ENCODE results near the gene AP4E1.

Gene AP4E1

GRCh38 chr15:51048308-51048707 is 139.8 kb downstream of the AP4E1 start:
- no peak overlapping the region for H3K4me2 ChIP-seq (ENCODE audit: low read depth, low read length)
- no peak overlapping the region for H2AFZ ChIP-seq (ENCODE audit: low read length)
- H3K79me2 ChIP-seq (ENCODE audit: low read length), result no peaks in the 10 kb centered on the region
- no peaks in the 10 kb centered on the region for H4K20me1 ChIP-seq (ENCODE audit: insufficient read depth, low read length)
- H3K9me2 ChIP-seq (replicated peaks; ENCODE audit: insufficient read depth, low read length), result no peaks in the 10 kb centered on the region
- H3K27me3 ChIP-seq (replicated peaks; ENCODE audit: insufficient read depth, low read length), result no peaks in the 10 kb centered on the region
- H3K36me3 ChIP-seq (replicated peaks; ENCODE audit: insufficient read depth, low read length), result no peaks in the 10 kb centered on the region
- no peaks in the 10 kb centered on the region for H3K4me1 ChIP-seq (ENCODE audit: low read length)
- H3F3A ChIP-seq (ENCODE audit: insufficient read depth, low read length), result no peaks in the 10 kb centered on the region
- H3K9ac ChIP-seq (ENCODE audit: low read length), result no peak overlapping the region
- H3K4me3 ChIP-seq (ENCODE audit: low read length), result no peak overlapping the region
- H3K9me3 ChIP-seq (replicated peaks; ENCODE audit: insufficient read depth, low read length), result no peaks in the 10 kb centered on the region
- no peak for DNase-seq
- no peak for TF ChIP-seq EZH2phosphoT487 (IDR thresholded peaks at IDR 0.05; ENCODE audit: low read length)
- no peak for TF ChIP-seq EZH2 (optimal IDR thresholded peaks at IDR 0.05; ENCODE audit: low read depth, low read length)
- TF ChIP-seq, protein P1, sequence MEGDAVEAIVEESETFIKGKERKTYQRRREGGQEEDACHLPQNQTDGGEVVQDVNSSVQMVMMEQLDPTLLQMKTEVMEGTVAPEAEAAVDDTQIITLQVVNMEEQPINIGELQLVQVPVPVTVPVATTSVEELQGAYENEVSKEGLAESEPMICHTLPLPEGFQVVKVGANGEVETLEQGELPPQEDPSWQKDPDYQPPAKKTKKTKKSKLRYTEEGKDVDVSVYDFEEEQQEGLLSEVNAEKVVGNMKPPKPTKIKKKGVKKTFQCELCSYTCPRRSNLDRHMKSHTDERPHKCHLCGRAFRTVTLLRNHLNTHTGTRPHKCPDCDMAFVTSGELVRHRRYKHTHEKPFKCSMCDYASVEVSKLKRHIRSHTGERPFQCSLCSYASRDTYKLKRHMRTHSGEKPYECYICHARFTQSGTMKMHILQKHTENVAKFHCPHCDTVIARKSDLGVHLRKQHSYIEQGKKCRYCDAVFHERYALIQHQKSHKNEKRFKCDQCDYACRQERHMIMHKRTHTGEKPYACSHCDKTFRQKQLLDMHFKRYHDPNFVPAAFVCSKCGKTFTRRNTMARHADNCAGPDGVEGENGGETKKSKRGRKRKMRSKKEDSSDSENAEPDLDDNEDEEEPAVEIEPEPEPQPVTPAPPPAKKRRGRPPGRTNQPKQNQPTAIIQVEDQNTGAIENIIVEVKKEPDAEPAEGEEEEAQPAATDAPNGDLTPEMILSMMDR (IDR thresholded peaks at IDR 0.05; ENCODE audit: low read length), result no peak
- no peak overlapping the region for H3K27ac ChIP-seq (ENCODE audit: low read length)

DNA sequence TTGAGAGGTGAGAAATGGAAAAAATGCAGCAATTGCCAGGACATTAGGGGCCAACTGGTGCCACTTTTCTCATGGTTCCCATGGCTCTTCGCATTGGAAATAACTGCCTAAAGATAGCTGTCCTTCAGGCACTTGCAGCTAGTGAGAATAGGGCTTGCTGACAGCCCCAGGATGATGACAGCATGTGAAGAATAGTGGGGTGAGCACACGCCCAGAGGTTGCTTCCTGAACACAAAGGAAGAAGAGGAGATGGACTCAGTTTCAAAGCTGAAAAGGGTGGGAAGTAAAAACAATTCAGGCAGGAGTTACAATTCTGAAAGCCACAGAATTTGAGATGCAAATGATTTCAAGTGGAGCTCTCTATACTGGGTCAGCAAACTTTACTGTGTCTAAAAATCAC is 140.6 kb downstream of the AP4E1 start:
- Histone ChIP-seq H3K4me1 (ENCODE audit: low read length) (no peaks in the 10 kb centered on the region), H3K9me2 (replicated peaks; ENCODE audit: insufficient read depth, low read length) (no peaks in the 10 kb centered on the region), H3F3A (ENCODE audit: insufficient read depth, low read length) (no peaks in the 10 kb centered on the region), H3K4me2 (ENCODE audit: low read depth, low read length) (no peak overlapping the region), H3K27me3 (replicated peaks; ENCODE audit: insufficient read depth, low read length) (no peaks in the 10 kb centered on the region), H3K36me3 (replicated peaks; ENCODE audit: insufficient read depth, low read length) (no peaks in the 10 kb centered on the region), H3K79me2 (ENCODE audit: low read length) (no peaks in the 10 kb centered on the region), H3K9me3 (replicated peaks; ENCODE audit: insufficient read depth, low read length) (no peaks in the 10 kb centered on the region), H4K20me1 (ENCODE audit: insufficient read depth, low read length) (no peaks in the 10 kb centered on the region), H2AFZ (ENCODE audit: low read length) (no peak overlapping the region), H3K9ac (ENCODE audit: low read length) (no peak overlapping the region), H3K27ac (ENCODE audit: low read length) (no peak overlapping the region), H3K4me3 (ENCODE audit: low read length) (no peak overlapping the region)
- TF ChIP-seq, protein P1 (IDR thresholded peaks at IDR 0.05; ENCODE audit: low read length), result no peak
- no peak for TF ChIP-seq EZH2 (optimal IDR thresholded peaks at IDR 0.05; ENCODE audit: low read depth, low read length)
- no peak for DNase-seq

DNA sequence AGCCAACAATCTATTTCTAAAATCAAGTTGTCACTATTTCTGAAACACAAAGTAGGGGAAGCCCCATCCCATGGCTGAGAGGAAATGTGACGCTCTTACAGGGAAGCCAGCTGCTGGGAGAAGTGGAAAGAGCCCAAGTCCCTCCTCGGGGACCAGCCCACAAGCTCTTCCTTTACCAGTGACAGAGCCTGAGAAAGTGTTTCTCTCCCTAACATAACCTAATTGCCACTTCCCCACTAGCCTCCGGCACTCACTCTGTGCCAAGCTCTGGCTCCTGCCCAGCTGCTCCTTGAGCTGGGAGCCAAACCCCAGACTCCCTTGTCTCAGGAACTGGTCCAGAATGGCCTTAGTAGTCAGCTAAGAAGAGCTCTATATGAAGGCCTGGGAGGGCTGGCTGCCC is 143.3 kb downstream of the AP4E1 start:
- Histone ChIP-seq H2AFZ (ENCODE audit: low read length) (no peak overlapping the region), H3K79me2 (ENCODE audit: low read length) (no peaks in the 10 kb centered on the region), H4K20me1 (ENCODE audit: insufficient read depth, low read length) (no peaks in the 10 kb centered on the region), H3K36me3 (replicated peaks; ENCODE audit: insufficient read depth, low read length) (no peaks in the 10 kb centered on the region), H3K27me3 (replicated peaks; ENCODE audit: insufficient read depth, low read length) (no peaks in the 10 kb centered on the region), H3K4me1 (ENCODE audit: low read length) (no peaks in the 10 kb centered on the region), H3F3A (ENCODE audit: insufficient read depth, low read length) (no peaks in the 10 kb centered on the region), H3K9me2 (replicated peaks; ENCODE audit: insufficient read depth, low read length) (no peaks in the 10 kb centered on the region), H3K27ac (ENCODE audit: low read length) (no peak overlapping the region), H3K4me3 (ENCODE audit: low read length) (no peak overlapping the region), H3K9me3 (replicated peaks; ENCODE audit: insufficient read depth, low read length) (no peaks in the 10 kb centered on the region), H3K4me2 (ENCODE audit: low read depth, low read length) (no peak overlapping the region), H3K9ac (ENCODE audit: low read length) (no peak overlapping the region)
- no peak for DNase-seq
- no peak for TF ChIP-seq EZH2phosphoT487 (IDR thresholded peaks at IDR 0.05; ENCODE audit: low read length)
- TF ChIP-seq EZH2 (optimal IDR thresholded peaks at IDR 0.05; ENCODE audit: low read depth, low read length), result no peak
- TF ChIP-seq, protein P1 (IDR thresholded peaks at IDR 0.05; ENCODE audit: low read length), result no peak

All from MM.1S (cell line).